ENCODE measurements around the gene MNAT1.

MNAT1 gene

DNA sequence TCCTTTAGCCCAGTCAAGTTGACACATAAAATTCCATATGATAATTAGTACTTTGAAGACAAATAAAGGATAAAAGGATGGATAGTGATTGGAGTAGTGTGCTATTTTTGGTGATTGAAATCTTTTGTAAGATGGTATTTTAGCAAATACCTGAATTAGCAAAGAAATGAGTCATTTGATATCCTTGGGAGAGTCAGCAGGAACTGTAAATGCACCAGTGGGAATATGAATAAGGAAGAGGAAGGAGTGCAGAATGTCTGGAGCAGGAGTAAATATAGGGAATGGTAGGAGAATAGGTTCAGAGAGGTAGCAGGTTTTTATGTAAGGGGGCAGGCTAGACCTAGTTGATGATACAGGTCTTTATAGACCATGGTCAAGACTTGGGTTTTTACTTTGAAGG is 171.4 kb downstream of the MNAT1 start:
- Histone ChIP-seq H3K9ac (ENCODE audit: low read depth, low read length) (no peak overlapping the region), H3K4me1 (ENCODE audit: insufficient read depth, low read length) (no peaks in the 10 kb centered on the region), H3K36me3 (ENCODE audit: insufficient read depth, low read depth, low read length) (no peaks in the 10 kb centered on the region), H3K9me3 (ENCODE audit: insufficient read depth, low read depth, low read length) (no peaks in the 10 kb centered on the region), H3K4me3 (ENCODE audit: low read length) (no peak overlapping the region), H3K27me3 (ENCODE audit: insufficient read depth, low read length) (no peaks in the 10 kb centered on the region), H3K27ac (ENCODE audit: low read length) (no peak overlapping the region)

DNA sequence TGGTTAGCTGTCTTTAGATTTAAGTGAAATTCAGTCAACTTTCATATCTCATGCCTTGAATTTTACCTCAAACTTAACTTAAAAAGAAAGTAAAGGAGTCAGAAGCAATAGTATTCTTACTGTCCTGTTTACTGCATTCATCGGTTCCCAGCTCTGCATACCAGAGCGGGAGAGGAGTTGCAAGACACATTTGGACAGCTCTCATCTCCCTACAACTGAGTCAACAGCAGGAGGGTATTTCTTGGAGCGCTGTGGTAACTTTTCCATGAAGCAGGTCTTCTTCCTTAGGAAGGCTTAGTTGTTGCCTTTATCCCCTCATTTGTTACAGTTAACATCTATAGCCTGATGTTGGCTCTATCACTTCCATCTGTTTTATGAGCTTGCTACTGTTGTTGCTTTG is 181.2 kb downstream of the MNAT1 start:
- peaks cover 16% of the 10 kb centered on the region; the same call in 1 of the 2 replicates for H3K9me3 ChIP-seq (ENCODE audit: insufficient read depth, low read depth, low read length)
- no peaks in the 10 kb centered on the region for H3K27me3 ChIP-seq (ENCODE audit: insufficient read depth, low read length)
- no peak overlapping the region for H3K27ac ChIP-seq (ENCODE audit: low read length)
- H3K4me3 ChIP-seq (ENCODE audit: low read length), result no peak overlapping the region
- peaks cover 4% of the 10 kb centered on the region; the same call in 1 of the 2 replicates for H3K36me3 ChIP-seq (ENCODE audit: insufficient read depth, low read depth, low read length)
- no peaks in the 10 kb centered on the region for H3K4me1 ChIP-seq (ENCODE audit: insufficient read depth, low read length)
- no peak overlapping the region for H3K9ac ChIP-seq (ENCODE audit: low read depth, low read length)

DNA sequence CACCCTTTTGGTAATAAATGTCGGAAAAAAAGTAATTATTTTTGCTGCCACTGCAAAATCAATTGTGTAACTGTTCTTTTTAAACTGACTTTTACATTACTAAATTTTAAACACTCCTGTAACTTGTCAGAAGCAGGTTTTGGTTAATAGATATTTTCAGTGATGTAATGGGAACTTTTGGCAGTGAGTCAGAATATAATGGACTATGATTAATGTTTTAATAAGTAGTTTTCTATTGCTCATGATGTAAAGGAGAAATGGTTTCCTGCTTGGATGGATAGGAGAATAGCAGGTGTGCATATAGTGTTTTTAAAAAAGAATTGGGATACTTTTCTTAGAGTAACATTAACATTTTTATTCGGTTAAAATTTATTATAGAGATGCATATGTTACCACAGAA is 187.5 kb downstream of the MNAT1 start:
- Histone ChIP-seq H3K27ac (ENCODE audit: low read length) (no peak overlapping the region), H3K36me3 (ENCODE audit: insufficient read depth, low read depth, low read length) (no peaks in the 10 kb centered on the region), H3K27me3 (ENCODE audit: insufficient read depth, low read length) (no peaks in the 10 kb centered on the region), H3K4me3 (ENCODE audit: low read length) (no peak overlapping the region), H3K9ac (ENCODE audit: low read depth, low read length) (no peak overlapping the region), H3K4me1 (ENCODE audit: insufficient read depth, low read length) (no peaks in the 10 kb centered on the region), H3K9me3 (ENCODE audit: insufficient read depth, low read depth, low read length) (no peaks in the 10 kb centered on the region)

DNA sequence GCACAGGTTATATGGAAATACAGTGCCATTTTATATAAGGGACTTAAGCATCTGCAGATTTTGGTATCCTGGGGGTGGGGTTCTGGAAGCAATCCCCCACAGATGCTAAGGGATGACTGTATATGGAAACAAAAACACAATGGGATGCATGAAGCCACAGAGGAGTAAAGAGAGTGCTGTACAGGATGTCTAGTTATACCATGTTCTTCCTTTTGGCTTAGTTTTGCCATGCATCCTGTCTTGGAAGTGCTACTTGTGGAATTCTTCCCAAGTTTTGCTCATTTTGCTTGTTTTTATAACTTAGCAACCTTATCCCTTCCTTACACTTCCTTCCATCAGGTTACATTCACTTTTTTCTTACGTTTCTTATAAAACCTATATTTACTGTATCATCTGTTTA is 190.7 kb downstream of the MNAT1 start:
- H3K4me3 ChIP-seq (ENCODE audit: low read length), result no peak overlapping the region
- no peak overlapping the region for H3K27ac ChIP-seq (ENCODE audit: low read length)
- no peaks in the 10 kb centered on the region for H3K27me3 ChIP-seq (ENCODE audit: insufficient read depth, low read length)
- no peaks in the 10 kb centered on the region for H3K36me3 ChIP-seq (ENCODE audit: insufficient read depth, low read depth, low read length)
- no peak overlapping the region for H3K9ac ChIP-seq (ENCODE audit: low read depth, low read length)
- H3K4me1 ChIP-seq (ENCODE audit: insufficient read depth, low read length), result no peaks in the 10 kb centered on the region
- no peaks in the 10 kb centered on the region for H3K9me3 ChIP-seq (ENCODE audit: insufficient read depth, low read depth, low read length)

DNA sequence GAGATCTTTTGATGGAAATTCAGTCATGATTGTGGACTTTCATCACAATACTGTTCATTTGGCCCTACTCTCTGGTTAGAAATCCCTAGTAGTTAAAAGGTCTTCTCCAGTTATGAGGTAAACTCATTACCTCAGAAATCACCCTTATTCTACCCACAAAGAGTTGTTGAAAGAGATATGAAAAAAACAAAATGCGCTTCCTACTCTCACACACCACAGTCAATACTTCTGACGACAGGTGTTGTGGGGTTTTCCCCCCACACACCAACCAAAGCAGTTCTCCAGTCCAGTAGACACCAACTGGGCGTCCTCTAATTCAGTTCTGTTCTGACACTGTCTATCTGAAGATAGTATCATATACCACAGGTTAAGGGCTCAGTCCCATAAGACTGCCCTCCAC is 191.4 kb downstream of the MNAT1 start:
- Histone ChIP-seq H3K9ac (ENCODE audit: low read depth, low read length) (no peak overlapping the region), H3K36me3 (ENCODE audit: insufficient read depth, low read depth, low read length) (no peaks in the 10 kb centered on the region), H3K27ac (ENCODE audit: low read length) (no peak overlapping the region), H3K27me3 (ENCODE audit: insufficient read depth, low read length) (no peaks in the 10 kb centered on the region), H3K9me3 (ENCODE audit: insufficient read depth, low read depth, low read length) (no peaks in the 10 kb centered on the region), H3K4me1 (ENCODE audit: insufficient read depth, low read length) (no peaks in the 10 kb centered on the region), H3K4me3 (ENCODE audit: low read length) (no peak overlapping the region)

DNA sequence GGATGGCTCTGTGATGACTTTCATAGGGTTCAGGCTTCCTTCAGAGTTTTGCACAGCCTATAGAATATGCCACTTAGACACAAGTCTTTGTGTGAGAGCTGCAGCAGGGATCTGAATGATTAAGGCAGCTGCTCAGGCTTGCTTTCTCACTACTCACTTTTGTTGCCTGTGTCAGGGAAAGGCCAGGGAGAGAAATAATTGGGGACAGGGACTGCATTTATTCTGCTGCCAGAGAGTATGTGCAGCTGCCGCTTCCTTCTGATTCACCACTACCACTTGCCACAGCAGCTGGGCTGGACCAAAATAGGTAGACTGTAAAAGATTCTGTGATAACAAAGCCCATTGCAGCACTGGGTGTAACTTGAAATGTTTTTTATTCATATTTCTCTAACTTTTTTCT is 196.7 kb downstream of the MNAT1 start:
- Histone ChIP-seq H3K4me3 (ENCODE audit: low read length) (no peak overlapping the region), H3K27ac (ENCODE audit: low read length) (no peak overlapping the region), H3K9ac (ENCODE audit: low read depth, low read length) (no peak overlapping the region), H3K27me3 (ENCODE audit: insufficient read depth, low read length) (no peaks in the 10 kb centered on the region), H3K4me1 (ENCODE audit: insufficient read depth, low read length) (peaks cover 4% of the 10 kb centered on the region; the same call in 1 of the 2 replicates), H3K36me3 (ENCODE audit: insufficient read depth, low read depth, low read length) (no peaks in the 10 kb centered on the region), H3K9me3 (ENCODE audit: insufficient read depth, low read depth, low read length) (no peaks in the 10 kb centered on the region)

DNA sequence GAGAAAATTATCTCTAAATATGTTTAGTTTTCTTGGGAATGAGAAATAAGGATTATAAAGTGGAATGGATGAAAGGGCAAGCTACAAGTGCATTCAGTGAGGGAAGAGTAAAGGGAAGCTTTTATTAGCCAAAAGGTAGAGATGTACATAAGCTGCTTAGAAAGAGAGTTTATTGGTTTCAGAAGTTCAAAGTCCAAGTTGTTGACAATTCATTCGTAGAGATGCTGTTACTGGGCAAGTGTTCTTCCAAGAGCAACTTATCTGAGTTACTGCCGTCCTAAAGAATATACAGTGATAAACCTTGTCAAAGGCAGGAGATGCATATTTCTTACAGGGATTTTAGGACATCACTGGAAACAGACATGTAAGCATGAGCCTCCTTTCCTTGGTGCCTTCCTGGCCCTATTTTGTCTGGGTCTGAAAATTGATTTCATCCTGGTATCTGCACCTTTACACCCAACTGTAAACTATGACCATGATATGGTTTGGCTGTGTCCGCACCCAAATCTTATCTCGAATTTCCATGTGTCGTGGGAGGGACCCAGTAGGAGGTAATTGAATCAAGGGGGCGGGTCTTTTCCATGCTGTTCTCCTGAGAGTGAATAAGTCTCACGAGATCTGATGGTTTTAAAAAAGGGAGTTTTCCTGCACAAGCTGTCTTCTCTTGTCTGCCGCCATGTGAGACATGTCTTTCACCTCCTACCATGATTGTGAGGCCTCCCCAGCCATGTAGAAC is 199.5 kb downstream of the MNAT1 start:
- Histone ChIP-seq H3K27ac (ENCODE audit: low read length) (no peak overlapping the region), H3K27me3 (ENCODE audit: insufficient read depth, low read length) (no peaks in the 10 kb centered on the region), H3K4me1 (ENCODE audit: insufficient read depth, low read length) (peaks cover 4% of the 10 kb centered on the region; the same call in 1 of the 2 replicates), H3K9me3 (ENCODE audit: insufficient read depth, low read depth, low read length) (no peaks in the 10 kb centered on the region), H3K9ac (ENCODE audit: low read depth, low read length) (no peak overlapping the region), H3K4me3 (ENCODE audit: low read length) (no peak overlapping the region), H3K36me3 (ENCODE audit: insufficient read depth, low read depth, low read length) (no peaks in the 10 kb centered on the region)

DNA sequence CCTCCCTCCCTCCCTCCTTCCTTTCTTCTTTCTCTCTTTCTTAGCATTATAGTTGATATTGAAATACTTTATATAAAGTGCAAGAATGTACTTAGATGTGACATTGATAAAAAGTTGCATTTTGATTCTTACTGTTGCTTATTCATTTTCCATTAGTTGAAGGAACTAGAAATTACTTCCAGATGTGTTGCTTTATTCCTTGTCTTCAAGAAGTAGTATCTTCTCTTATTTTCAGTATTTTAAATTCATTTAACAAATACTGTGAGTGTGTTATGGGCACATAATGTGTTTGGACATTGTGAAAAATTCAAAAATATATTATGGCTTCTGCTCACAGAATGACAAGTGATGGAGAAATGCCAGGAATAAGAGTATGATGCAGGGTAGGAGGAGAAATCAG is 200.8 kb downstream of the MNAT1 start:
- no peak overlapping the region for H3K9ac ChIP-seq (ENCODE audit: low read depth, low read length)
- H3K4me1 ChIP-seq (ENCODE audit: insufficient read depth, low read length), result peaks cover 4% of the 10 kb centered on the region; the same call in 1 of the 2 replicates
- no peaks in the 10 kb centered on the region for H3K36me3 ChIP-seq (ENCODE audit: insufficient read depth, low read depth, low read length)
- H3K4me3 ChIP-seq (ENCODE audit: low read length), result no peak overlapping the region
- H3K27ac ChIP-seq (ENCODE audit: low read length), result no peak overlapping the region
- H3K27me3 ChIP-seq (ENCODE audit: insufficient read depth, low read length), result no peaks in the 10 kb centered on the region
- H3K9me3 ChIP-seq (ENCODE audit: insufficient read depth, low read depth, low read length), result no peaks in the 10 kb centered on the region

DNA sequence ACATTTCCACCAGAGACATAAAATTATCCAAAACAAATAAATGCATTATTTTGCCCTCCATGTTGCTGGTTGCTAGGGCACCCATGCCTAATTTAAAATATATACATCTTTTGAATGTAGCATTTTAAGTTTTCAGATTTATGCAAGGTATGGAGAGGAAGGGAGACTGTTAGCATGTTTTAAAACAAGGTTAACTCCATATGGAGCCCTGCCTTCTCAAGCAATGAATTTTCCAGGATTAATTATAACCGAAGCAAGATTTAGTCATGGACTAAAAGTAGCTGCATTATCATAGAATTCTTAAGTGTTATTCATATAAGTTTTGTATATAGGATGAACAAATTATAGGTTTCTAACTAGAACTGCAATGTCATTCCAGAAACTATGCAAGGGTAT is 209.1 kb downstream of the MNAT1 start:
- no peaks in the 10 kb centered on the region for H3K36me3 ChIP-seq (ENCODE audit: insufficient read depth, low read depth, low read length)
- no peak overlapping the region for H3K4me3 ChIP-seq (ENCODE audit: low read length)

DNA sequence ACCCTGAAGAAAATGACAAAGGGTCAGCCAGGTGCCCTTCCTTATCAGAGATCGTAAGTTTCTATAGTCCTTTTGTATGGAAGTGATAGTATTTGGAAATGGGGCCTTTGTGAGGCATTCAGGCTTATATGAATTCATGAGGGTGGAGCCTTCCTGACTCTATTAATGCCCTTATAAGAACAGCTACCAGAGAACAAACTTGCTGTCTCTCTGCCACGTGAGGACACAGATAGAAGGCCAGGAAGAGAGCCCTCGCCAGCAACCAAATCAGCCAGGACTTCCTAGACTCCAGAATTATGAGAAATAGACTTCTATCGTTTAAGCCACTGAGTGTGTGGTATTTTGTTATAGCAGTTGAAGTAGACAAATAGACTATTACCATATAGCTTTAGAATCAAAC is 209.6 kb downstream of the MNAT1 start:
- no peak overlapping the region for H3K27ac ChIP-seq (ENCODE audit: low read length)
- no peaks in the 10 kb centered on the region for H3K9me3 ChIP-seq (ENCODE audit: insufficient read depth, low read depth, low read length)
- H3K9ac ChIP-seq (ENCODE audit: low read depth, low read length), result no peak overlapping the region
- no peak overlapping the region for H3K4me3 ChIP-seq (ENCODE audit: low read length)
- H3K27me3 ChIP-seq (ENCODE audit: insufficient read depth, low read length), result no peaks in the 10 kb centered on the region
- no peaks in the 10 kb centered on the region for H3K4me1 ChIP-seq (ENCODE audit: insufficient read depth, low read length)
- no peaks in the 10 kb centered on the region for H3K36me3 ChIP-seq (ENCODE audit: insufficient read depth, low read depth, low read length)

More for the DNA sequence above, 209.1 kb downstream of the MNAT1 start:
- Histone ChIP-seq H3K9ac (ENCODE audit: low read depth, low read length) (no peak overlapping the region), H3K27me3 (ENCODE audit: insufficient read depth, low read length) (no peaks in the 10 kb centered on the region), H3K9me3 (ENCODE audit: insufficient read depth, low read depth, low read length) (no peaks in the 10 kb centered on the region), H3K27ac (ENCODE audit: low read length) (no peak overlapping the region), H3K4me1 (ENCODE audit: insufficient read depth, low read length) (no peaks in the 10 kb centered on the region)

DNA sequence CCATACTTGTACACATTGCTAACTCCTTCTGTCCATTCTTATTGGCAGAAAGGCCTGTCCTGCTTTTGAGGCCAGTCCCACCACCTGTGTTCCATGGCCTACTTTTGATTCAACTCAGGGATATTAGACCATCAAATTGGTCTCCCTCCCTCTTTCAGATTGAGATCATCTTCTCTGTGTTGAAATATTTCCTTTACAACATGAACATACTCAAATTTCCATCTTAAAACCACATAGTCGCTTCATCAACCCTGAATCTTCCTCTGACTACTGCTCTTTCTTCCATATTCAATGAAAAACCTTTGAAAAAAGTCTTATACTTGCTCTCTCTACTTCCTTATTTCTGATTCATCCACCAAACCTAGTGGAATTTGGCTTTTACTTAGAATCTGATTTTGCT is 211.4 kb downstream of the MNAT1 start:
- Histone ChIP-seq H3K27ac (ENCODE audit: low read length) (no peak overlapping the region), H3K9me3 (ENCODE audit: insufficient read depth, low read depth, low read length) (no peaks in the 10 kb centered on the region), H3K4me3 (ENCODE audit: low read length) (no peak overlapping the region), H3K9ac (ENCODE audit: low read depth, low read length) (no peak overlapping the region), H3K27me3 (ENCODE audit: insufficient read depth, low read length) (no peaks in the 10 kb centered on the region), H3K4me1 (ENCODE audit: insufficient read depth, low read length) (no peaks in the 10 kb centered on the region), H3K36me3 (ENCODE audit: insufficient read depth, low read depth, low read length) (no peaks in the 10 kb centered on the region)

DNA sequence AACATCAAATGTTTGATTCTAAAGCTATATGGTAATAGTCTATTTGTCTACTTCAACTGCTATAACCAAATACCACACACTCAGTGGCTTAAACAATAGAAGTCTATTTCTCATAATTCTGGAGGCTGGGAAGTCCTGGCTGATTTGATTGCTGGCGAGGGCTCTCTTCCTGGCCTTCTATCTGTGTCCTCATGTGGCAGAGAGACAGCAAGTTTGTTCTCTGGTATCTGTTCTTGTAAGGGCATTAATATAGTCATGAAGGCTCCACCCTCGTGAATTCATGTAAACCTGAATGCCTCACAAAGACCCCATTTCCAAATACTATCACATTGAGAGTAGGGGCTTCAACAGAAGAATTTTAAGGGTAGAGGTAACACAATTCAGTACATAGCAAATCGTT is 212.2 kb downstream of the MNAT1 start:
- no peaks in the 10 kb centered on the region for H3K27me3 ChIP-seq (ENCODE audit: insufficient read depth, low read length)
- H3K4me3 ChIP-seq (ENCODE audit: low read length), result no peak overlapping the region
- H3K4me1 ChIP-seq (ENCODE audit: insufficient read depth, low read length), result no peaks in the 10 kb centered on the region
- no peaks in the 10 kb centered on the region for H3K9me3 ChIP-seq (ENCODE audit: insufficient read depth, low read depth, low read length)
- H3K27ac ChIP-seq (ENCODE audit: low read length), result no peak overlapping the region
- H3K36me3 ChIP-seq (ENCODE audit: insufficient read depth, low read depth, low read length), result no peaks in the 10 kb centered on the region
- no peak overlapping the region for H3K9ac ChIP-seq (ENCODE audit: low read depth, low read length)

All from iPS-20b (cell line).